ENCODE measurements around the gene TROAP.
A peak's percentile ranks its signal among the peaks of the same experiment; 100 is the strongest.
"Not testable (repeated sequence)": the region's sequence is repeated elsewhere in the genome, so short reads cannot be mapped to it uniquely, and the experiment has no call there.

The TROAP gene

GRCh38 chr12:49295082-49295936 lies 27.7 kb upstream of the TROAP start, which contains the start of gene PRPH:
TSS of gene PRPH (plus strand) at chr12:49295147. CDS start at chr12:49295201, 54 bp downstream.
- no peak for DNase-seq (ENCODE audit: low read depth)

- DNase-seq (ENCODE audit: low read depth): peak; percentile 36
These were observed 26.8 kb upstream of the TROAP start for GRCh38 chr12:49296034-49296835.

DNA sequence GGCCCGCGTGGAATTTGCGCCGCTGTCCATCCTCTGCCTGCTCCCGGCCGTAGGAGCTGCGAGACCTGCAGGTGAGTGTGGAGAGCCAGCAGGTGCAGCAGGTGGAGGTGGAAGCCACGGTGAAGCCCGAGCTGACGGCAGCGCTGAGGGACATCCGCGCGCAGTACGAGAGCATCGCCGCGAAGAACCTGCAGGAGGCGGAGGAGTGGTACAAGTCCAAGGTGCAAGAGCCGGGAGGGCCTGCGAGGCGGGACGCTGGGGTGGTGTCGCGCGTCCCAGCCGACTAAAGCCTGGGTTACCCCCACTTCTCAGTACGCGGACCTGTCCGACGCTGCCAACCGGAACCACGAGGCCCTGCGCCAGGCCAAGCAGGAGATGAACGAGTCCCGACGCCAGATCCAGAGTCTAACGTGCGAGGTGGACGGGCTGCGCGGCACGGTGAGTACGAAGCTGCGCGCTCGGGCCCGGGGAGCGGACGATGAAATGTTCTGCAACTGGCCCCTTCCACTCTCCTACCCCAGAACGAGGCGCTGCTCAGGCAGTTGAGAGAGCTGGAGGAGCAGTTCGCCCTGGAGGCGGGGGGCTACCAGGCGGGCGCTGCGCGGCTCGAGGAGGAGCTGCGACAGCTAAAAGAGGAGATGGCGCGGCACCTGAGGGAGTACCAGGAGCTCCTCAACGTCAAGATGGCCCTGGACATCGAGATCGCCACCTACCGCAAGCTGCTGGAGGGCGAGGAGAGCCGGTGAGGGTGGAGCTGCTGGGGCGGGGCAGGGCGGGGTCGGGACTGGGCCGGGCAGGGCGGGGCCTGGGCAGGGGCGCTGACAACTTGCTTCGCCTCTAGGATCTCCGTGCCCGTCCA lies 26.0 kb upstream of the TROAP start:
- DNase-seq (ENCODE audit: low read depth): no peak

GRCh38 chr12:49297695-49298060 lies 25.4 kb upstream of the TROAP start:
- no peak for DNase-seq (ENCODE audit: low read depth)

- DNase-seq (ENCODE audit: low read depth): no peak
These were observed 24.9 kb upstream of the TROAP start for GRCh38 chr12:49298160-49298559.

DNA sequence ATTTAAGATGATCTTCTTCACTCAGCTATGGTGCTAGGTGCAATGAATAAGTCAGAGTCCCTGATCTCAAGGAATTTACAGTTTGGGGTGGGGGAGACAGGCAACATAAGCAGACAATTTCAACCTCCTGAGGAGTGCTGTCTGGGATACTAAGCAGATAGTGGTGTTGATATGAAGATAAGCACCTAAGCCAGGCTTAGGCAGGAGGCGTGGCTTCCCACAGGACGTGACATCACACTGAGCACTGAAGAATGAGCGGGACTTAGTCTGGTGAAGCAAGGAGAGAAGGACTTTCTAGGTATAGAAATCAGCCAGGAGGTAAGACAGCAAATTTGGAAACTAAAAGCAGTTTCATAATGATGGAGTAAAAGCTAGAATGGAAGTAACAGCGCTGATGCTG lies 21.3 kb upstream of the TROAP start:
- DNase-seq (ENCODE audit: low read depth): no peak

DNA sequence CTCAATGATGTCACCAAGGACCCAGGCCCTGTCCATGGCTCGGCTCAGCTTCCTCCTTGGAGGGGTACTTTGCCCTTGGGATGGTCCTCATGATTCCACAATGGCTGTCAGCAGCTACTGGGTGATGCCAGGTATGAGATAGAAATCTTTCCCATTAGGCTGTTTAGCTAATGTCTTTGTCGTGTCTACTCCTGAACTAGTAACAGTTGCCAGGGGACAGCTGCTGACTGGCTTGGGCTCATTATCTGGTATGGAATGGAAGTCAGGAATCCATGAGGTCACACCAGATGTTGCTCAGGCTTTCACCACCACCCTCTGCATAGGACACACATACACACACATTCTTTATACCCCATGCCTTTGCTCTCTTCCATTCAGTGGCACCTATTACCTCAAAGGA lies 18.9 kb upstream of the TROAP start:
- no peak for DNase-seq (ENCODE audit: low read depth)

DNA sequence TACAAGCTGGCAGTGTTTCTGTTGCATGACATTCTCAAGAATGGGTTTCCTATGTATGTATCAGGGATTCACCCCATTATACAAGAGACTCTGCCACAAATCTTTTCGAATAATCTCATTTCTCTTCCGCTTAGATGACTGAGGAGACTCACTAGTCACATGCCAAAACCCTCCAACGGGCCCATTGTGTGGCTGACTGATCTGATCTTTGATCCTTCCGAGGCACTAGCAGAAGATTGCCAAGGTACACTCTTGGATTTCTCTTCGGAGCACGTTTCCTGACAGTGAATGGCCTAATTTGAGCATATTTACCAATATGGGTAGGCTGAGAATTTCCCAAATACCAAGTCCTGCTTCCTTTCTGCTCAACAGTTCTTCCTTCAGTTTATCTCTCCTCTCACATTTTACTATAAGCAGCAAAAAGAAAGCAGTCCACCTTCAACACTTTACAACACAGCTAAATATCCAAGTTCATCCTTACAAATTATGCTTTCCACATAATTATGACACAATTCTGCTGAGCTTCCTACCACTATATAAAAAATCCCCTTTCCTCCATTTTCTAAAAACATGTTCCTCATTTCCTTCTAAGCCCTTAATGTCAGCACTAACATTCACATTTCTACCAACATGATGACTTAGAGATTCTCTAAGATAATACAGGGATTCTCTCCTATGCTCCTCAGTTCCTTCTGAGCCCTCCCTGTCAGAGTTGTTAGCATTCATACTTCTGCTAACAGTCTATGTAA lies 17.1 kb upstream of the TROAP start:
- DNase-seq (ENCODE audit: low read depth): no peak

DNA sequence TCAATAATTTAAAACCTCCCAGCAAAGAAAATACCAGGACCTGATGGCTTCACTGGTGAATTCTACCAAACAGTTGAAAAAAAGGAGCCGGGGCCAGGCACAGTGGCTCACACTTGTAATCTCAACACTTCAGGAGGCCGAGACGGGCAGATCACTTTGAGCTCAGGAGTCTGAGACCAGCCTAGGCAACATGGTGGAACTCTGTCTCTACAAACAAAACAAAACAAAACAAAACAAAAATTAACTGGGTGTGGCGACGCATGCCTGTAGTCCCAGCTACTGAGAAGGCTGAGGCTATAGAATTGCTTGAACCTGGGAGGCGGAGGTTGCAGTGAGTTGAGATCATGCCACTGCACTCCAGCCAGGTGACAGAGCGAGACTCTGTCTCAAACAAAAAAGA lies 13.7 kb upstream of the TROAP start:
- DNase-seq (ENCODE audit: low read depth): no peak

- not testable (repeated sequence) for DNase-seq (ENCODE audit: low read depth)
These were observed 12.5 kb upstream of the TROAP start for GRCh38 chr12:49310451-49311000.

DNA sequence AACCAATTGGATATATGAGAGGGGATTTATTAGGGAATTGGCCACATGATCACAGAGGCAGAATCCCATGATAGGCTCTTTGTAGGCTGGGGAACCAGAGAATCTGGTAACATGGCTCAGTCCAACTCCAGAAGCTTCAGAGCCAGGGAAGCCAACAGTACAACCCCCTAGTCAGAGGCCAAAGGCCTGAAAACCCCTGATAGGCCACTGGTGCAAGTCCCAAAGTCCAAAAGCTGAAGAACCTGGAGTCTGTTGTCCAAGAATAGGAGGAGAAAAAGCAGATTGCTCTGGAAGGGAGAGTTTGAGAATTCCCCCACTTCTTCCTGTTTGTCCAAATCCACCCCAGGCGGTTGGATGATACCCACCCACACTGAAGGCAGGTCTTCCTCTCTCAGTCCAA lies 8.2 kb upstream of the TROAP start:
- no peak for DNase-seq (ENCODE audit: low read depth)

DNA sequence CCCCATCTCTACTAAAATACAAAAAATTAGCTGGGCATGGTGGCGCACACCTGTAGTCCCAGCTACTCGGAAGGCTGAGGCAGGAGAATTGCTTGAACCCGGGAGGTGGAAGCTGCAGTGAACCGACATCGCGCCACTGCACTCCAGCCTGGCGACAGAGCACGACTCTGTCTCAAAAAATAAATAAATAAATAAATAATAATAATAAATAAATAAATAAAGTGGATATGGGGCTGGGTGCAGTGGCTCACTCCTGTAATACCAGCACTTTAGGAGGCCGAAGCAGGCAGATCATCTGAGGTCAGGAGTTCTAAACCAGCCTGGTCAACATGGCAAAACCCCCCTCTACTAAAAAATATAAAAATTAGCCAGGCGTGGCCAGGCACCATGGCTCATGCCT lies 5.9 kb upstream of the TROAP start:
- DNase-seq (ENCODE audit: low read depth): not testable (repeated sequence)

GRCh38 chr12:49320411-49321103 lies 2.5 kb upstream of the TROAP start:
- not testable (repeated sequence) for DNase-seq (ENCODE audit: low read depth)

DNA sequence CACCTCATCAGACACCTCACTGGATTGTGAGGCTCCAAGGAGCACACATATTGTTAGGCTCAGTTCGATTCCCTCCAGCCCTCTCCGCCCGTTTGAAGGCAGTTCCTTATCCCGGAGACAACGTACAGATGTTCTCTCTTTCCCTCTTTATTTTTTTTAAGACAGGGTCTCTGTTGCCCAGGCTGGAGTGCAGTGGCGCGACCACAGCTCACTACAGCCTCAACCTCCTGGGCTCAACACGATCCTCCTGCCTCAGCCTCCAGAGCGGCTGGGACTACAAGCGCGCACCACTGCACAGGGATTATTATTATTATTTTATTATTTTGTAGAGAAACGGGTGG lies 718 bp upstream of the TROAP start:
- DNase-seq (ENCODE audit: low read depth): no peak

DNA sequence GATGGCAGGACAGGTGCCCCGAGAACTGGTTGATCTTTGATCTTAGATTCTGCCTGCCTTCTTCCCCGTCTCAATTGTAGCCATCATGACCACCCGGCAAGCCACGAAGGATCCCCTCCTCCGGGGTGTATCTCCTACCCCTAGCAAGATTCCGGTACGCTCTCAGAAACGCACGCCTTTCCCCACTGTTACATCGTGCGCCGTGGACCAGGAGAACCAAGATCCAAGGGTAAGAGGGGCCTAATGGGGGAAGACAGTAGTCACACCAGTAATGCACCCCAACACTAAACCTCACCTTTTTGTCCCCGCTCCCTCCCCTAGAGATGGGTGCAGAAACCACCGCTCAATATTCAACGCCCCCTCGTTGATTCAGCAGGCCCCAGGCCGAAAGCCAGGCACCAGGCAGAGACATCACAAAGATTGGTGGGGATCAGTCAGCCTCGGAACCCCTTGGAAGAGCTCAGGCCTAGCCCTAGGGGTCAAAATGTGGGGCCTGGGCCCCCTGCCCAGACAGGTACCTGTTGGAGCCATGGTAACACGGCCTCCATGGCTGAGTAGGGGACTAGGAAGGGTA lies 556 bp downstream of the TROAP start:
- DNase-seq (ENCODE audit: low read depth): no peak

GRCh38 chr12:49325606-49326005 lies 2.6 kb downstream of the TROAP start:
- no peak for DNase-seq (ENCODE audit: low read depth)

DNA sequence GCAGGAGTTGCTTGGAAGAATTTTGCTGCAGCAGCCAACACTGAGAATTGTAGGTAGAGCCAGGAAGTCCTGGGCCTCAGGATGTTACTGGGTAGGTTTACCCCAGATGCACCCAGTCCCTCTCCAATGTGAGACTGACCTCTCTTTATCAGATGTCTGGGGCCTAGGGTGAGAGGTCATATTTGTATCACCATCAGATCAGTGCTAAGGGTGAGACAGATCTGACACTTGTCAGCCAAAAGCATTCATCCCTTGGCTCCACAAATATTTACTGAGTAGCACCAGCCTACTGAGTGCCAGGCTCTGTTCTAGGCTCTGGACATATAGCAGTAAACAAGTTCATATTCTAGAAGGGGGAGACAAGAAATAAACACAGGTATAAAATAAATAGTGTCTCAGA lies 4.3 kb downstream of the TROAP start:
- DNase-seq (ENCODE audit: low read depth): no peak

- DNase-seq (ENCODE audit: low read depth): no peak
These were observed 4.8 kb downstream of the TROAP start for GRCh38 chr12:49327887-49328286.

DNA sequence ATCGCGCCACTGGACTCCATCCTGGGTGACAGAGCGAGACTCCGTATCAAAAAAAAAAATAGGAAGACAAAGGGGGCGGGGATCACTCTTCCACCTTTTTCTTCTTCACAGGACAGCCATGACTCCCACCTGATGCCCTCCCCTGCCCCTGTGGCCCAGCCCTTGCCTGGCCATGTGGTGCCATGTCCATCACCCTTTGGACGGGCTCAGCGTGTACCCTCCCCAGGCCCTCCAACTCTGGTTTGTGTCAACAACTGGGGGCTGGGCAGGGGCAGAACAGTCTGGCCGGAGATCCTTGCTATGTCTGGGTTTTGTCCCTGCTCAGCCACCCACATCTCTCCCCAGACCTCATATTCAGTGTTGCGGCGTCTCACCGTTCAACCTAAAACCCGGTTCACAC lies 5.8 kb downstream of the TROAP start:
- DNase-seq (ENCODE audit: low read depth): no peak

DNA sequence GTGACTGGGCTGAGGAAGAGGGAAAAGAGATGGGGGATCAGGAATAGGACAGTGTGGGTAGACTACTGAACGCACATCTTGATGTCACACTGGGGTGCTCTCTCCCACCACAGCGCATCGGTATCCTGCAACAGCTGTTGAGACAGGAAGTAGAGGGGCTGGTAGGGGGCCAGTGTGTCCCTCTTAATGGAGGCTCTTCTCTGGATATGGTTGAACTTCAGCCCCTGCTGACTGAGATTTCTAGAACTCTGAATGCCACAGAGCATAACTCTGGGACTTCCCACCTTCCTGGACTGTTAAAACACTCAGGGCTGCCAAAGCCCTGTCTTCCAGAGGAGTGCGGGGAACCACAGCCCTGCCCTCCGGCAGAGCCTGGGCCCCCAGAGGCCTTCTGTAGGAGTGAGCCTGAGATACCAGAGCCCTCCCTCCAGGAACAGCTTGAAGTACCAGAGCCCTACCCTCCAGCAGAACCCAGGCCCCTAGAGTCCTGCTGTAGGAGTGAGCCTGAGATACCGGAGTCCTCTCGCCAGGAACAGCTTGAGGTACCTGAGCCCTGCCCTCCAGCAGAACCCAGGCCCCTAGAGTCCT lies 7.1 kb downstream of the TROAP start:
- no peak for DNase-seq (ENCODE audit: low read depth)
